ENCODE measurements around the gene TPSG1.
"Not testable (repeated sequence)": the region's sequence is repeated elsewhere in the genome, so short reads cannot be mapped to it uniquely, and the experiment has no call there.

TPSG1 gene

DNA sequence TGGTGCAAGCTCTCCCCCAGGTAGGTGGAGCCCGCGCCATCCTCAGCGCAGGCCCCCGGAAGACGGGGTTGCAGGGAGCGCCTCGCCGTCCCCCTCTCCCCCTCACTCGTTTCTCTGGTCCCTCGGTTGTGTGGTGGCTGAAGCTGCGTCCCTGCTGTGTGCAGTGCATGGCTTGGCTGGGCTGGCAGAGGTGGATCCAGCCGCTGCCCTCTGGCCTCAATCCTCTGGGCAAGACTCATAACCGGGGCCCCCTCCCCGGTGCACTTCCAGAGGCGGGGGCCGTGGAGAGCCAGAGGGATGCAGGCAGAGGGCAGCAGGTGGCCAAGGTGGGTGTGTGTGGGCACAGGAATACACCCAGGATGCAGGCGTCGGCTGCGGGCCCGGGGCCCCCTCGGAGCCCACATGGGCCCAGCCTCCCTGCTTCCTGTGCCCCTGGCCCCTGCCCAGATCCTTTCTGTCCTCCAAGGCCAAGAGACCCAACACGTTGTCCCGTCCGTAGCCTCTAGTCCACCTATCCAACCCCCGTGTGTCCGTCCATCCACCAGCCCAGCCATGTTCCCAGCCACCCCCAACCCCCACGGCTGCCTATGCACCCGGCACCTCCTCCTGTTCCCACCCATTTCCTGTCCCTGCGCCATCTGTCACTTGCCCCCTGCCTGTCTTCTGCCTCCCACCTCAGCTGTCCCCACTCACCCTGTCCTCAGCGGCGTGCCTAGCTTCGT, 9.3 kb downstream of the TPSG1 start:
- no peak for DNase-seq (ENCODE audit: low spot score)

GRCh38 chr16:1214719-1215118, 10.3 kb downstream of the TPSG1 start:
- no peak for DNase-seq (ENCODE audit: low spot score)

GRCh38 chr16:1213796-1214372, 11.2 kb downstream of the TPSG1 start:
- DNase-seq (ENCODE audit: low spot score): no peak

DNA sequence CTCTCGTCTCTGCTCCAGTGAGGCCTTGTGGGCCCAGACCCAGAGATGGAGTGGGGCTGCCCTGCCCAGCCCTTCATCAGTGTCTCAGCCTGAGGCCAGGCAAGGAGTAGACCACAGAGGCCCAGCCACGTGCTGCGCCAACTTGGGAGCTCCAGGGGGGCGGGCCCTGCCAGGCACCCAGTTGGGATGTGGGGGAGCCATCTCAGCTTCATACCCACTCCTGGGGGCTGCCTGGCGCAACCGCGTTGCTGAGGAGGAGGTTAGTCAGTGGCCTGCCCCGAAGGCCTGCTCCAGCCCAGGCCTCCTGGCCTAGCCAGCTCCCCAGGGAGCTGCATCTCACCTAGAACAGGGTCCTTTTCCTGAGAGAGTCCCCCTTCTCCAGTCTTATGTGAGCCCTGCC, 11.8 kb downstream of the TPSG1 start:
- no peak for DNase-seq (ENCODE audit: low spot score)

DNA sequence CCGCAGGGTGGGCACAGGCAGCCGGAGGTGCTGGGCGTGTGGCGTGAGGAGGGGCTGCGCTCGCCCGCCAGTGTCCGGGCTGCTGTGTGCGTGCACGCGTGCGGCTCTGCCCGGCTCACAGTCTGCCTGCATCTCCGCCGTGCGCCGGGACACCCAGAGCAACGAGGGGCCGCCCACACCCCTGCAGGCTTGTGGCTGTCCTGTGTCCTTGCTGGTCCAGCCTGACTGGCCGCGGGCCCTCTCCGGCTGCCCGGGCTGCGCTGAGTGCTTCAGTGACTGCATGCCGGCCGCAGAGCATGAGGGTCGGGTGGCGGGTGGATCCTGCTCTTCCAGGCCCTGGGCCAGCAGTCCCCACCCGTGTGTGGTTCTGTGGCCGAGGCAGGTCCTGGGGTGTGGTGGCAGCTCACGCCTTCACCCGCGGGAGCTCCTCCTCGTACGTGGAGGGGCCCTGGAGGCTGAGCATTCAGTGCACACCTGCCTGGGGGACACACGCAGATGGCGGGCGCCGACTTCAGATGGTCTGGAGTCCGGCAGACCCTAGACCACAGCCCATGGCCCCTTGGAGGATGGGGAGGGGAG, 12.4 kb downstream of the TPSG1 start:
- no peak for DNase-seq (ENCODE audit: low spot score)

DNA sequence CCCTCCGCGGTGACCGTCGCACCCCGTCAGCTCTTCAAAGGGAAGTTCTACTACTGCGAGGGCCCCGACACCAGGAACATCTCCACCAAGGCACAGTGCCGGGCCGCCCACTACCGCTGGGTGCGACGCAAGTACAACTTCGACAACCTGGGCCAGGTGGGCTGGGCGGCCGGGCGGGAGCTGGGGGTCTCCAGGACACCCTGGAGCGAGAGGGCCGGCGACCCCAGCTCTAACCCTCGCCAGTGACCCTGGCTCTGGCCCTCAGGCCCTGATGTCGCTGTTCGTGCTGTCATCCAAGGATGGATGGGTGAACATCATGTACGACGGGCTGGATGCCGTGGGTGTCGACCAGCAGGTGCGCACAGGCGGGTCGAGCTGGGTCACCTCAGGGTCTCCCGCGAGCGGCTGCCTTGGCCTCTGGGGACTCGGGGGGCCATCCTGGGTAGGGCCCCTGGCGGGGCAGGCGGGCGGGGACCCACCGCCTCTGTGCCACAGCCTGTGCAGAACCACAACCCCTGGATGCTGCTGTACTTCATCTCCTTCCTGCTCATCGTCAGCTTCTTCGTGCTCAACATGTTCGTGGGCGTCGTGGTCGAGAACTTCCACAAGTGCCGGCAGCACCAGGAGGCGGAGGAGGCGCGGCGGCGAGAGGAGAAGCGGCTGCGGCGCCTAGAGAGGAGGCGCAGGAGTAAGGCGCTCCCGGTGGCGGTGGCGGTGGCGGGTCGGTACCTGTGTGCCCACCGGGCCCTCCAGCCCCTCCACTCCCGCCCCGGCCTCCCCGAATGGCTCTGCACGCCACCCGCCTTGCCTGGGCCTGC, 13.4 kb downstream of the TPSG1 start:
- no peak for DNase-seq (ENCODE audit: low spot score)

DNA sequence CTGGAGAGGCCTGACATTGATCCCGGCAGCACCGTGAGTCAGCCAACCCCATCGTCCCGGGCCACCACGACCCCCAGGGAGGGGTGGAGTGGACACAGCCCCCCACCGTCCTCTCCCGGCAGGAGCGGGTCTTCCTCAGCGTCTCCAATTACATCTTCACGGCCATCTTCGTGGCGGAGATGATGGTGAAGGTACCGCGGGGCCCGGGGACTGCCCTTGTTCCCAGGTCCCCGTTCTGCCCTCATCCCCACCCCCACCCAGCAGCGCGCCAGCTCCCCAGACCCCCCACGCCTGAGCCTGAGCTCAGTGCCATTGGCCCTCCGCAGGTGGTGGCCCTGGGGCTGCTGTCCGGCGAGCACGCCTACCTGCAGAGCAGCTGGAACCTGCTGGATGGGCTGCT, 14.6 kb downstream of the TPSG1 start:
- DNase-seq (ENCODE audit: low spot score): no peak

- DNase-seq (ENCODE audit: low spot score): no peak
Observed at GRCh38 chr16:1209081-1209480, 16.0 kb downstream of the TPSG1 start.

GRCh38 chr16:1208239-1208830, 16.7 kb downstream of the TPSG1 start:
- no peak for DNase-seq (ENCODE audit: low spot score)

GRCh38 chr16:1206786-1207185, 18.3 kb downstream of the TPSG1 start:
- DNase-seq (ENCODE audit: low spot score): no peak

GRCh38 chr16:1206326-1206725, 18.7 kb downstream of the TPSG1 start:
- no peak for DNase-seq (ENCODE audit: low spot score)

DNA sequence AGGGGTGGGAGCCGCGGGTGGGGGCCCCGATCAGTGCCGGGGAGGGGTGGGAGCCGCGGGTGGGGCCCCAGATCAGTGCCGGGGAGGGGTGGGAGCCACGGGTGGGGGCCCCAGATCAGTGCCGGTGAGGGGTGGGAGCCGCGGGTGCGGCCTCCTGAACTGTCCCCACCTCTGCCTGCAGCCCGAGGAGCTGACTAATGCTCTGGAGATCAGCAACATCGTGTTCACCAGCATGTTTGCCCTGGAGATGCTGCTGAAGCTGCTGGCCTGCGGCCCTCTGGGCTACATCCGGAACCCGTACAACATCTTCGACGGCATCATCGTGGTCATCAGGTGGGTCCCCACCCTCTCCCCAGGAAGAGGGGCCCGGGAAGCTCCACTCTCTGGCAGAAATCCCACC, 20.1 kb downstream of the TPSG1 start:
- no peak for DNase-seq (ENCODE audit: low spot score)

GRCh38 chr16:1202274-1202673, 22.8 kb downstream of the TPSG1 start:
- DNase-seq (ENCODE audit: low spot score): no peak

- DNase-seq (ENCODE audit: low spot score): no peak
Observed at GRCh38 chr16:1201444-1201843, 23.6 kb downstream of the TPSG1 start.

- no peak for DNase-seq (ENCODE audit: low spot score)
Observed at GRCh38 chr16:1200014-1200627, 24.9 kb downstream of the TPSG1 start.

GRCh38 chr16:1199347-1200013, 25.6 kb downstream of the TPSG1 start:
- no peak for DNase-seq (ENCODE audit: low spot score)

DNA sequence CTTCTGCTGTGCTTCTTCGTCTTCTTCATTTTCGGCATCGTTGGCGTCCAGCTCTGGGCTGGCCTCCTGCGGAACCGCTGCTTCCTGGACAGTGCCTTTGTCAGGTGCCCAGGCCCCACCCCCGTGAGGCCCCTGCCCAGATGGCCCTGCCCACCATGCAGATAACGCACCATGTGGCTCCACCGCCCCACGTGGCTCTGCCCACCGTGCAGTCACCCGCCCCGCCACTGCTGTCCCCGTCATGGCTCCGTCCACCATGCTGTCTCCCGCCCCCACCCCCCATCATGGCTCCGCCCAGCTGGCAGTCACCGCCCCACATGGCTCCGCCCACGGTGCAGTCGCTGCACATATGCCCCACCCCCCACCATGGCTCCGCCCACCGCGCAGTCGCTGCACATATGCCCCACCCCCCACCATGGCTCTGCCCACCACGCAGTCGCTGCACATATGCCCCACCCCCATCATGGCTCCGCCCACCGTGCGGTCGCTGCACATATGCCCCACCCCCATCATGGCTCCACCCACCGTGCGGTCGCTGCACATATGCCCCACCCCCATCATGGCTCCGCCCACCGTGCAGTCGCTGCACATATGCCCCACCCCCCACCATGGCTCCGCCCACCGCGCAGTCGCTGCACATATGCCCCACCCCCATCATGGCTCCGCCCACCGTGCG, 26.3 kb downstream of the TPSG1 start:
- not testable (repeated sequence) for DNase-seq (ENCODE audit: low spot score)

GRCh38 chr16:1198194-1198593, 26.9 kb downstream of the TPSG1 start:
- no peak for DNase-seq (ENCODE audit: low spot score)

GRCh38 chr16:1197237-1197866, 27.7 kb downstream of the TPSG1 start:
- no peak for DNase-seq (ENCODE audit: low spot score)

- no peak for DNase-seq (ENCODE audit: low spot score)
Observed at GRCh38 chr16:1196494-1196893, 28.6 kb downstream of the TPSG1 start.

DNA sequence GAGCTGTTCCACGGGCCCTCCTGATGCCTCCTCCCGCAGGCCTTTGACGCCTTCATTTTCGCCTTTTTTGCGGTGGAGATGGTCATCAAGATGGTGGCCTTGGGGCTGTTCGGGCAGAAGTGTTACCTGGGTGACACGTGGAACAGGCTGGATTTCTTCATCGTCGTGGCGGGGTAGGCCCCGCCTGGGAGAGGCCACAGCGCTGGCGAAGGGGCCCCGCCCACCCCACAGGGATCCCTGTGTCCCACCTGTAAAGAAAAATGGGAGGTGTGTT, 29.7 kb downstream of the TPSG1 start:
- no peak for DNase-seq (ENCODE audit: low spot score)
